ENCODE measurements around the gene ZNF14.

DNA sequence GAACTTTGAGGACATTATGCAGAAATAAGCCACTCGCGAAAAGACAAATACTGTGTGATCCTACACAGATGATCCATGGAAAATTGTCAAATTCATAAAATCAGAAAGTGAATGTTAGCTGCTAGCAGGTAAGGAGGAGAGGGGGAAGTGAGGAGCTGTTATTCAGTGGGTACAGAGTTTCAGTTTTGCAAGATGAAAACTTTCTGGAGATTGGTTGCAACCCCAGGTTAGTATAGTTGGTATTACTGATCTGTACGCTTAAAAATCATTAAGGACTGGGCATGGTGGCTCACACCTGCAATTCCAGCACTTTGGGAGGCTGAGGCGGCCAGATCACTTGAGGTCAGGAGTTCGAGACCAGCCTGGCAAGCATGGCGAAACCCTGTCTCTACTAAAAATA, 46.3 kb downstream of the ZNF14 start:
- TF ChIP-seq, protein P1, sequence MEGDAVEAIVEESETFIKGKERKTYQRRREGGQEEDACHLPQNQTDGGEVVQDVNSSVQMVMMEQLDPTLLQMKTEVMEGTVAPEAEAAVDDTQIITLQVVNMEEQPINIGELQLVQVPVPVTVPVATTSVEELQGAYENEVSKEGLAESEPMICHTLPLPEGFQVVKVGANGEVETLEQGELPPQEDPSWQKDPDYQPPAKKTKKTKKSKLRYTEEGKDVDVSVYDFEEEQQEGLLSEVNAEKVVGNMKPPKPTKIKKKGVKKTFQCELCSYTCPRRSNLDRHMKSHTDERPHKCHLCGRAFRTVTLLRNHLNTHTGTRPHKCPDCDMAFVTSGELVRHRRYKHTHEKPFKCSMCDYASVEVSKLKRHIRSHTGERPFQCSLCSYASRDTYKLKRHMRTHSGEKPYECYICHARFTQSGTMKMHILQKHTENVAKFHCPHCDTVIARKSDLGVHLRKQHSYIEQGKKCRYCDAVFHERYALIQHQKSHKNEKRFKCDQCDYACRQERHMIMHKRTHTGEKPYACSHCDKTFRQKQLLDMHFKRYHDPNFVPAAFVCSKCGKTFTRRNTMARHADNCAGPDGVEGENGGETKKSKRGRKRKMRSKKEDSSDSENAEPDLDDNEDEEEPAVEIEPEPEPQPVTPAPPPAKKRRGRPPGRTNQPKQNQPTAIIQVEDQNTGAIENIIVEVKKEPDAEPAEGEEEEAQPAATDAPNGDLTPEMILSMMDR (IDR thresholded peaks at IDR 0.05): no peak
- no peak for TF ChIP-seq POLR2A (IDR thresholded peaks at IDR 0.05)
